ENCODE measurements around the gene SLC46A2.

Gene SLC46A2

GRCh38 chr9:112870556-112870955, 20.1 kb downstream of the SLC46A2 start:
- Histone ChIP-seq H3K4me3 (ENCODE audit: insufficient read depth, low read depth, low read length, poor library complexity, severe bottlenecking) (no peak overlapping the region), H3K4me1 (ENCODE audit: control insufficient read depth, insufficient read depth, low read length, poor library complexity, severe bottlenecking) (no peaks in the 10 kb centered on the region), H3K9me3 (ENCODE audit: control insufficient read depth, low read length) (no peaks in the 10 kb centered on the region), H3K27me3 (replicated peaks; ENCODE audit: control insufficient read depth, insufficient read depth, low read length, poor library complexity, severe bottlenecking) (no peaks in the 10 kb centered on the region), H3K27ac (ENCODE audit: insufficient read depth, low read length, poor library complexity, severe bottlenecking) (no peak overlapping the region), H3K36me3 (ENCODE audit: control insufficient read depth, insufficient read depth, low read length) (peaks cover 13% of the 10 kb centered on the region)
- DNase-seq: no peak

- Histone ChIP-seq H3K4me3 (ENCODE audit: insufficient read depth, low read depth, low read length, poor library complexity, severe bottlenecking) (no peak overlapping the region), H3K4me1 (ENCODE audit: control insufficient read depth, insufficient read depth, low read length, poor library complexity, severe bottlenecking) (no peaks in the 10 kb centered on the region), H3K36me3 (ENCODE audit: control insufficient read depth, insufficient read depth, low read length) (peaks cover 13% of the 10 kb centered on the region), H3K9me3 (ENCODE audit: control insufficient read depth, low read length) (no peaks in the 10 kb centered on the region), H3K27me3 (replicated peaks; ENCODE audit: control insufficient read depth, insufficient read depth, low read length, poor library complexity, severe bottlenecking) (no peaks in the 10 kb centered on the region), H3K27ac (ENCODE audit: insufficient read depth, low read length, poor library complexity, severe bottlenecking) (no peak overlapping the region)
- DNase-seq: no peak
Observed at GRCh38 chr9:112869917-112870316, 20.8 kb downstream of the SLC46A2 start.

GRCh38 chr9:112869041-112869529, 21.6 kb downstream of the SLC46A2 start:
- peaks cover 19% of the 10 kb centered on the region for H3K36me3 ChIP-seq (ENCODE audit: control insufficient read depth, insufficient read depth, low read length)
- no peak overlapping the region for H3K27ac ChIP-seq (ENCODE audit: insufficient read depth, low read length, poor library complexity, severe bottlenecking)
- no peaks in the 10 kb centered on the region for H3K4me1 ChIP-seq (ENCODE audit: control insufficient read depth, insufficient read depth, low read length, poor library complexity, severe bottlenecking)
- no peaks in the 10 kb centered on the region for H3K27me3 ChIP-seq (replicated peaks; ENCODE audit: control insufficient read depth, insufficient read depth, low read length, poor library complexity, severe bottlenecking)
- H3K4me3 ChIP-seq (ENCODE audit: insufficient read depth, low read depth, low read length, poor library complexity, severe bottlenecking): no peak overlapping the region
- DNase-seq: no peak
- no peaks in the 10 kb centered on the region for H3K9me3 ChIP-seq (ENCODE audit: control insufficient read depth, low read length)

DNA sequence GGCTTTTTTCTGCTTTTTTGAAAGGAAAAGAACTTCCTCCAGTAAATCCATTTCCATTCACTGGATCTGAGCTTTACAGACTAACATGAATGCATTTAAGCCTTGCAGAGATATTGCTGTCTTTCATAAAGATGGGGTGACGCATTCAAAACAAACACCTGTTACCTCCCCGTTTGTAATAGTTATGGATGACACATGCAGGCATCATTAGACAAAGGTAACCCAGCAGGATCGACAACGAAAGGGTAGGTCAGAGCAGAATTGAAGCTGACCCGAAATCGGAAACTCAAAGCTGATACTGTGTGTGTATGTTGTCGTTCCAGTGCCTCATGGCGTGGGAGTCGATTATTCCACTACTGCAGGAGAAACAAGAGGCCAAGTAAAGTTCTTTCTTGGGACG, 22.2 kb downstream of the SLC46A2 start:
- no peaks in the 10 kb centered on the region for H3K4me1 ChIP-seq (ENCODE audit: control insufficient read depth, insufficient read depth, low read length, poor library complexity, severe bottlenecking)
- no peaks in the 10 kb centered on the region for H3K27me3 ChIP-seq (replicated peaks; ENCODE audit: control insufficient read depth, insufficient read depth, low read length, poor library complexity, severe bottlenecking)
- H3K36me3 ChIP-seq (ENCODE audit: control insufficient read depth, insufficient read depth, low read length): peaks cover 19% of the 10 kb centered on the region
- H3K4me3 ChIP-seq (ENCODE audit: insufficient read depth, low read depth, low read length, poor library complexity, severe bottlenecking): no peak overlapping the region
- H3K9me3 ChIP-seq (ENCODE audit: control insufficient read depth, low read length): no peaks in the 10 kb centered on the region
- no peak overlapping the region for H3K27ac ChIP-seq (ENCODE audit: insufficient read depth, low read length, poor library complexity, severe bottlenecking)
- DNase-seq: no peak

DNA sequence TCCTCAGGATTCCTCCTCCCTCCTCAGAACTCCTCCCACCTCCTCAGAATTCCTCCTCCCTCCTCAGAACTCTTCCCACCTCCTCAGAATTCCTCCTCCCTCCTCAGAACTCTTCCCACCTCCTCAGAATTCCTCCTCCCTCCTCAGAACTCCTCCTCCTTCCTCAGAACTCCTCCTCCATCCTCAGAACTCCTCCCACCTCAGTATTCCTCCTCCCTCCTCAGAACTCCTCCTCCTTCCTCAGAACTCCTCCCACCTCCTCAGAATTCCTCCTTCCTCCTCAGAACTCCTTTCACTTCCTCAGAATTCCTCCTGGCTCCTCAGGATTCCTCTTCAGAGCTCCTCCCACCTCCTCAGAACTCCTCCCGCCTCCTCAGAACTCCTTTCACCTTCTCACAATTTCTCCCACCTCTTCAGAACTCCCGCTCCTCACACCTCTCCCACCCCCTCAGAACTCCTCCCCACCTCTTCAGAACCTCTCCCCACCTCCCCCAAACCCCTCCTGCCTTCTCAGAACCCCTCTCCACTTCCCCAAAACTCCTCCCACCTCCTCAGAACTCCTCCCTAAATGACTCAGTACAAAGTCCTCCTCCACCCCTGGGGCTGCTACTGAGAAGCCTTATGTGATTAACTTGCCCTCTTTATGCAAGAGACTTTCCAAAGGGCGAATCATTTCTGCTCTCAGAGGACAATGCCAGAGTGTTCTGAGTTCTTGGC, 23.2 kb downstream of the SLC46A2 start:
- no peak for DNase-seq
- H3K4me1 ChIP-seq (ENCODE audit: control insufficient read depth, insufficient read depth, low read length, poor library complexity, severe bottlenecking): no peaks in the 10 kb centered on the region
- H3K36me3 ChIP-seq (ENCODE audit: control insufficient read depth, insufficient read depth, low read length): peaks cover 19% of the 10 kb centered on the region
- H3K27me3 ChIP-seq (replicated peaks; ENCODE audit: control insufficient read depth, insufficient read depth, low read length, poor library complexity, severe bottlenecking): no peaks in the 10 kb centered on the region
- H3K9me3 ChIP-seq (ENCODE audit: control insufficient read depth, low read length): no peaks in the 10 kb centered on the region
- H3K27ac ChIP-seq (ENCODE audit: insufficient read depth, low read length, poor library complexity, severe bottlenecking): no peak overlapping the region
- no peak overlapping the region for H3K4me3 ChIP-seq (ENCODE audit: insufficient read depth, low read depth, low read length, poor library complexity, severe bottlenecking)

- DNase-seq: no peak
- Histone ChIP-seq H3K36me3 (ENCODE audit: control insufficient read depth, insufficient read depth, low read length) (peaks cover 19% of the 10 kb centered on the region), H3K27me3 (replicated peaks; ENCODE audit: control insufficient read depth, insufficient read depth, low read length, poor library complexity, severe bottlenecking) (no peaks in the 10 kb centered on the region), H3K9me3 (ENCODE audit: control insufficient read depth, low read length) (no peaks in the 10 kb centered on the region), H3K4me3 (ENCODE audit: insufficient read depth, low read depth, low read length, poor library complexity, severe bottlenecking) (no peak overlapping the region), H3K27ac (ENCODE audit: insufficient read depth, low read length, poor library complexity, severe bottlenecking) (no peak overlapping the region), H3K4me1 (ENCODE audit: control insufficient read depth, insufficient read depth, low read length, poor library complexity, severe bottlenecking) (no peaks in the 10 kb centered on the region)
Observed at GRCh38 chr9:112866662-112867274, 23.9 kb downstream of the SLC46A2 start.

GRCh38 chr9:112864982-112865381, 25.7 kb downstream of the SLC46A2 start:
- Histone ChIP-seq H3K4me1 (ENCODE audit: control insufficient read depth, insufficient read depth, low read length, poor library complexity, severe bottlenecking) (no peaks in the 10 kb centered on the region), H3K27ac (ENCODE audit: insufficient read depth, low read length, poor library complexity, severe bottlenecking) (no peak overlapping the region), H3K4me3 (ENCODE audit: insufficient read depth, low read depth, low read length, poor library complexity, severe bottlenecking) (no peak overlapping the region), H3K9me3 (ENCODE audit: control insufficient read depth, low read length) (no peaks in the 10 kb centered on the region), H3K36me3 (ENCODE audit: control insufficient read depth, insufficient read depth, low read length) (peaks cover 9% of the 10 kb centered on the region), H3K27me3 (replicated peaks; ENCODE audit: control insufficient read depth, insufficient read depth, low read length, poor library complexity, severe bottlenecking) (no peaks in the 10 kb centered on the region)
- DNase-seq: no peak

GRCh38 chr9:112864403-112864802, 26.3 kb downstream of the SLC46A2 start:
- Histone ChIP-seq H3K4me3 (ENCODE audit: insufficient read depth, low read depth, low read length, poor library complexity, severe bottlenecking) (no peak overlapping the region), H3K4me1 (ENCODE audit: control insufficient read depth, insufficient read depth, low read length, poor library complexity, severe bottlenecking) (no peaks in the 10 kb centered on the region), H3K27me3 (replicated peaks; ENCODE audit: control insufficient read depth, insufficient read depth, low read length, poor library complexity, severe bottlenecking) (no peaks in the 10 kb centered on the region), H3K36me3 (ENCODE audit: control insufficient read depth, insufficient read depth, low read length) (peaks cover 9% of the 10 kb centered on the region), H3K9me3 (ENCODE audit: control insufficient read depth, low read length) (no peaks in the 10 kb centered on the region), H3K27ac (ENCODE audit: insufficient read depth, low read length, poor library complexity, severe bottlenecking) (no peak overlapping the region)
- no peak for DNase-seq

DNA sequence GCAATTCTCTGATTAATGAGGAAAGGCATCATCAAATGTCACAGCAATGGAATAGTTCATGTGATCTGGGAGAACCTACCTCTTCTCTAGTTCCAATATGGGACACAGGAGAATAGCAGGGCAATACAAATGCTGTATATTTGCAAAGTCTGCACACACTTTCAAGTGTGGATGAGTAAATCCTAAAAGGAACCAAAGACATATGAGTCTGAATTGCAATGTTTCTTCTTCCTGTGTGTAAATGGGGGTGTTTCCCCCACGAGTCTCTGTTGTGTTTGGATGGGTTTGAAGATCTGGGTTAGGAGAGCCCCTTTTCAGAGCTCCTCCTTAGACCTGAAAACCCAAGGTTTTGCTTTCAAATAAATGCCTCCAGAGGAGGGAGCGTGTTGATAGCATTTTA, 26.9 kb downstream of the SLC46A2 start:
- Histone ChIP-seq H3K4me3 (ENCODE audit: insufficient read depth, low read depth, low read length, poor library complexity, severe bottlenecking) (no peak overlapping the region), H3K36me3 (ENCODE audit: control insufficient read depth, insufficient read depth, low read length) (peaks cover 9% of the 10 kb centered on the region), H3K4me1 (ENCODE audit: control insufficient read depth, insufficient read depth, low read length, poor library complexity, severe bottlenecking) (no peaks in the 10 kb centered on the region), H3K27ac (ENCODE audit: insufficient read depth, low read length, poor library complexity, severe bottlenecking) (no peak overlapping the region), H3K27me3 (replicated peaks; ENCODE audit: control insufficient read depth, insufficient read depth, low read length, poor library complexity, severe bottlenecking) (no peaks in the 10 kb centered on the region), H3K9me3 (ENCODE audit: control insufficient read depth, low read length) (no peaks in the 10 kb centered on the region)
- DNase-seq: no peak

- Histone ChIP-seq H3K4me3 (ENCODE audit: insufficient read depth, low read depth, low read length, poor library complexity, severe bottlenecking) (no peak overlapping the region), H3K36me3 (ENCODE audit: control insufficient read depth, insufficient read depth, low read length) (peaks cover 9% of the 10 kb centered on the region), H3K27ac (ENCODE audit: insufficient read depth, low read length, poor library complexity, severe bottlenecking) (no peak overlapping the region), H3K9me3 (ENCODE audit: control insufficient read depth, low read length) (no peaks in the 10 kb centered on the region), H3K27me3 (replicated peaks; ENCODE audit: control insufficient read depth, insufficient read depth, low read length, poor library complexity, severe bottlenecking) (no peaks in the 10 kb centered on the region), H3K4me1 (ENCODE audit: control insufficient read depth, insufficient read depth, low read length, poor library complexity, severe bottlenecking) (no peaks in the 10 kb centered on the region)
- DNase-seq: no peak
Observed at GRCh38 chr9:112863214-112863613, 27.5 kb downstream of the SLC46A2 start.

Data from effector memory CD4-positive, alpha-beta T cell (primary cell).